Keratinocyte (primary cell): ENCODE results near the gene ZBTB20. TPM values are rescaled to one million over a fixed set of nuclear protein-coding genes. Genes with fewer than 3 reads are reported as not detected.
A peak's percentile ranks its signal among the peaks of the same experiment; 100 is the strongest.

Experiments used
- DNase-seq: peaks from one replicate; pipeline ENCODE4 v3.0.0-alpha.2; 2011; ENCODE audit warnings: low read depth, missing footprints, low spot score
- FAIRE-seq: peaks from 2 replicates; lab custom pipeline; 2011; peaks lifted over from hg19 to GRCh38; lab: Jason Lieb, UNC
- H2AFZ ChIP-seq: 2 replicates; pipeline ENCODE4 v1.6.0; 2012; ENCODE audit warnings: low read length, control low read depth, inconsistent platforms; ENCODE audit not compliant: control insufficient read depth
- H3K27ac ChIP-seq: 2 replicates; pipeline ENCODE4 v1.5.1; 2011; ENCODE audit warnings: low read length; ENCODE audit not compliant: control insufficient read depth, insufficient read depth
- H3K27me3 ChIP-seq: 3 replicates; pipeline ENCODE4 v1.6.0; 2011; ENCODE audit warnings: low read length; ENCODE audit not compliant: control insufficient read depth, insufficient read depth; ENCODE audit errors: extremely low read depth
- H3K36me3 ChIP-seq, 2 experiments: 2 replicates in 1 of 2; 3 replicates in 1 of 2; pipeline ENCODE4 v1.5.1; 2011; ENCODE audit warnings: low read length in 2 of 2, mild to moderate bottlenecking in 1 of 2; ENCODE audit not compliant: control insufficient read depth in 2 of 2, insufficient read depth in 2 of 2; ENCODE audit errors: extremely low read depth in 1 of 2
- H3K4me1 ChIP-seq: 3 replicates; pipeline ENCODE4 v1.5.1; 2011; ENCODE audit warnings: low read length; ENCODE audit not compliant: control insufficient read depth, insufficient read depth; ENCODE audit errors: extremely low read depth
- H3K4me2 ChIP-seq: 3 replicates; pipeline ENCODE4 v1.6.0; 2011; ENCODE audit warnings: low read depth, low read length; ENCODE audit not compliant: control insufficient read depth, insufficient read depth; ENCODE audit errors: extremely low read depth
- H3K4me3 ChIP-seq, 3 experiments: fragments of 200-600 bp in 1 of 3; sonication (generic) in 1 of 3; 2 replicates in 2 of 3; 3 replicates in 1 of 3; pipeline ENCODE4 v1.5.1; 2011 to 2016; ENCODE audit warnings: low read length in 3 of 3, mild to moderate bottlenecking in 3 of 3, control low read depth in 2 of 3, inconsistent platforms in 1 of 3, low read depth in 1 of 3, mixed read lengths in 1 of 3, mixed run types in 1 of 3, moderate library complexity in 1 of 3; ENCODE audit not compliant: control insufficient read depth in 2 of 3, insufficient read depth in 2 of 3; ENCODE audit errors: extremely low read depth in 1 of 3
- H3K79me2 ChIP-seq: 2 replicates; pipeline ENCODE4 v1.6.0; 2012; ENCODE audit warnings: low read length; ENCODE audit not compliant: control insufficient read depth, insufficient read depth
- H3K9ac ChIP-seq: 3 replicates; pipeline ENCODE4 v1.6.0; 2011; ENCODE audit warnings: low read length; ENCODE audit not compliant: control insufficient read depth, insufficient read depth; ENCODE audit errors: extremely low read depth
- H3K9me1 ChIP-seq: 3 replicates; pipeline ENCODE4 v1.6.0; 2011; ENCODE audit warnings: low read length; ENCODE audit not compliant: control insufficient read depth, insufficient read depth; ENCODE audit errors: extremely low read depth
- H3K9me3 ChIP-seq: 2 replicates; pipeline ENCODE4 v1.5.1; 2012; ENCODE audit warnings: low read depth, low read length; ENCODE audit not compliant: control insufficient read depth
- H4K20me1 ChIP-seq: 3 replicates; pipeline ENCODE4 v1.6.0; 2011; ENCODE audit warnings: low read length; ENCODE audit not compliant: control insufficient read depth, insufficient read depth; ENCODE audit errors: extremely low read depth
- CTCF ChIP-seq, 3 experiments: IDR thresholded peaks in 1 of 3; conservative IDR thresholded peaks in 1 of 3; optimal IDR thresholded peaks in 1 of 3; 2 replicates in 2 of 3; 3 replicates in 1 of 3; pipeline versions ENCODE3 to v1.5.1; 2011; ENCODE audit warnings: low read length in 3 of 3, mild to moderate bottlenecking in 3 of 3, moderate library complexity in 2 of 3, control low read depth in 1 of 3, inconsistent platforms in 1 of 3; ENCODE audit not compliant: insufficient read depth in 2 of 3; ENCODE audit errors: extremely low read depth in 1 of 3
- EZH2 ChIP-seq: IDR thresholded peaks from one replicate; pipeline ENCODE4 v1.6.1; 2012; ENCODE audit warnings: inconsistent platforms, mild to moderate bottlenecking, low read length, moderate library complexity
- dilution Hi-C: fragments of 300-500 bp; cut with MboI; formaldehyde crosslinking; loops from one replicate; pipeline ENCODE4 v1.7.0; 2020; ENCODE audit warnings: low sequenced_read_pairs; ENCODE audit not compliant: extremely low pct_ligation_motif_present
- polyA plus RNA-seq, 5 experiments: library from polyadenylated mRNA; depleted of rRNA in 3 of 5; stranded (reverse) in 3 of 5; stranded (forward) in 1 of 5; unstranded in 1 of 5; fragments of >200 nt; gene quantifications; 1 replicate in 1 of 5; 2 replicates in 3 of 5; 3 replicates in 1 of 5; pipeline versions ENCODE4 v1.2.1 to v1.2.3, GENCODE V29; 2011 to 2012; ENCODE audit warnings: missing spikeins in 2 of 5, low read depth in 1 of 5, low replicate concordance in 1 of 5

Gene ZBTB20
- polyA plus RNA-seq, 1 donor (not counting 4 experiments of a cell fraction or from before 2014, with no cell fraction given): 0.52 TPM

- Histone ChIP-seq H3K79me2 (no peaks in the 10 kb centered on the region), H3K27ac (no peak overlapping the region), H3K9me1 (no peaks in the 10 kb centered on the region), H4K20me1 (no peaks in the 10 kb centered on the region), H3K9me3 (no peaks in the 10 kb centered on the region), H3K4me1 (no peaks in the 10 kb centered on the region), H2AFZ (peak overlapping the region; percentile 21), H3K4me2 (no peak overlapping the region), H3K27me3 (no peaks in the 10 kb centered on the region), H3K36me3 (no peaks in the 10 kb centered on the region), H3K4me3 (no peak overlapping the region), H3K9ac (no peak overlapping the region)
- TF ChIP-seq EZH2 (no peak), CTCF (optimal IDR thresholded peaks at IDR 0.05 in 1 of 3, IDR thresholded peaks at IDR 0.05 in 1 of 3, conservative IDR thresholded peaks at IDR 0.05 in 1 of 3; ENCODE audit: extremely low read depth in 1 of 3, insufficient read depth in 2 of 3, low read length in 3 of 3) (no peak)
- DNase-seq: no peak
- dilution Hi-C loops: no loop called here
- no peak for FAIRE-seq
Measured at GRCh38 chr3:115156046-115156654, 9.1 kb upstream of the ZBTB20 start.

GRCh38 chr3:115154611-115155010 lies 7.5 kb upstream of the ZBTB20 start:
- no peak overlapping the region for H3K27ac ChIP-seq
- H4K20me1 ChIP-seq: no peaks in the 10 kb centered on the region
- no peak overlapping the region for H3K4me3 ChIP-seq
- DNase-seq (no peak), FAIRE-seq (no peak)
- no peaks in the 10 kb centered on the region for H3K36me3 ChIP-seq
- dilution Hi-C loops: no loop called here
- no peaks in the 10 kb centered on the region for H3K4me1 ChIP-seq
- no peaks in the 10 kb centered on the region for H3K79me2 ChIP-seq
- no peak overlapping the region for H3K4me2 ChIP-seq
- TF ChIP-seq CTCF (optimal IDR thresholded peaks at IDR 0.05 in 1 of 3, IDR thresholded peaks at IDR 0.05 in 1 of 3, conservative IDR thresholded peaks at IDR 0.05 in 1 of 3; ENCODE audit: extremely low read depth in 1 of 3, insufficient read depth in 2 of 3, low read length in 3 of 3): no peak
- no peak for TF ChIP-seq EZH2
- H3K9ac ChIP-seq: no peak overlapping the region
- no peak overlapping the region for H2AFZ ChIP-seq
- H3K9me3 ChIP-seq: no peaks in the 10 kb centered on the region
- H3K27me3 ChIP-seq: no peaks in the 10 kb centered on the region
- no peaks in the 10 kb centered on the region for H3K9me1 ChIP-seq
